GM12874 (cell line): Measurements from ENCODE around the gene RPS6KC1.

Experiments
- CTCF ChIP-seq: IDR thresholded peaks from 2 replicates; pipeline ENCODE4 v1.5.1; 2011; ENCODE audit warnings: low read depth, mild to moderate bottlenecking, control low read depth, low read length, moderate library complexity; ENCODE audit not compliant: insufficient read depth

The RPS6KC1 gene

GRCh38 chr1:213194383-213194782 lies 143.3 kb downstream of the RPS6KC1 start:
- no peak for TF ChIP-seq CTCF

GRCh38 chr1:213194855-213195254 lies 143.8 kb downstream of the RPS6KC1 start:
- no peak for TF ChIP-seq CTCF

- no peak for TF ChIP-seq CTCF
Observed at GRCh38 chr1:213200630-213201029, 149.6 kb downstream of the RPS6KC1 start.

DNA sequence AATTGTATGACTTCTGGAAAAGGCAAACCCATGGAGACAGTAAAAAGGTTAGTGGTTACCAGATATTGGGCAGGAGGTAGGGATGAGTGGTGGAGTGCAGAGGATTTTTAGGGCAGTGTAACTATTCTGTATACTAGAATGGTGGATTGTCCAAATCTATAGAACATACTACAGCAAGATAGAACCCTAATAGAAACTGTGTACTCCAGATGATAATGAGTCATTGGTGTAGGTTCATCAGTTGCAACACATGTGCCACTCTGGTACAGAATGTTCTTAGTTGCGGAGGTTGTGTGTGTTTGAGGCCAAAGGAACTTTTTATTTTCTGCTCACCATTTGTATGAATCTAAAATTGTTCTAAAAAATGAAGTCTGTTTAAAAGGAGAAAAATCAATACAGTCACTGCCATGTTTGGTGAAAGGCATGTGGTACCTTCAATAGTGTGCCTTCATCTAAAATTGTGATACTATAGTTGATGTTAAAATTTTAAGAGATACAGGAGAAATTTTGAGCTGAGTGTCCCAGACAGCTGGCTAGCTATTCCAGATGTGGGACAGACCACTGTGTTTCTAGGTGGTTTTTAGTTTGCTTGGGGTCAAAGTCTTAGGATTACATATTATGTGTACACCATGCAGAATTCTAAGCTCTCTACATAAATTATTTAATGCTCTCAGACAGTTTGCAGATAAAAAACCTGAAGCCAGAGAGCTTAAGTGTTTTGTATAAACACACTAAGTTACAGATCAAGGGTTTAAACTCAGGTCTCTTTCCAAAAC lies 150.5 kb downstream of the RPS6KC1 start:
- TF ChIP-seq CTCF, result no peak

- no peak for TF ChIP-seq CTCF
Observed at GRCh38 chr1:213211201-213211600, 160.2 kb downstream of the RPS6KC1 start.

- TF ChIP-seq CTCF, result no peak
Observed at GRCh38 chr1:213221209-213221608, 170.2 kb downstream of the RPS6KC1 start.

GRCh38 chr1:213227458-213227857 lies 176.4 kb downstream of the RPS6KC1 start:
- TF ChIP-seq CTCF, result no peak
